T-cell (primary cell): ENCODE data around the gene RHBDL2. TPM values are rescaled to one million over a fixed set of nuclear protein-coding genes. Genes with fewer than 3 reads are reported as not detected.
"Not testable (repeated sequence)": the region's sequence is repeated elsewhere in the genome, so short reads cannot be mapped to it uniquely, and the experiment has no call there.

Source experiments
- ATAC-seq, 4 experiments: fragments of 200-7000 bp in 3 of 4; fragments of 150-1000 bp in 1 of 4; cut with Tn5 transposase; replicated peaks in 1 of 4; 1 replicate in 3 of 4; 2 replicates in 1 of 4; pipeline ENCODE4 v1.10.0; 2021; ENCODE audit warnings: moderate library complexity in 3 of 4, mild to moderate bottlenecking in 2 of 4, moderate number of reproducible peaks in 1 of 4
- CTCF ChIA-PET, 2 donors: fragments of 300-600 bp; sonication (Branson Sonifier 250); formaldehyde crosslinking; loops; one replicate each; lab custom pipeline; 2022; ENCODE audit warnings: antibody characterized with exemption in 2 of 2; lab: Charles Lee
- POLR2A ChIA-PET, 2 donors: fragments of 300-600 bp; sonication (Branson Sonifier 250); formaldehyde crosslinking; loops; one replicate each; lab custom pipeline; 2022; ENCODE audit warnings: antibody characterized with exemption in 2 of 2; lab: Charles Lee
- DNase-seq, 35 experiments: peaks; one replicate each; pipeline versions ENCODE4 v3.0.0 to v3.0.0-alpha.2; 2013 to 2023
- H3K27ac ChIP-seq: one replicate; pipeline ENCODE4 v1.5.1; 2013; ENCODE audit warnings: low read length
- H3K27me3 ChIP-seq, 2 experiments: replicated peaks in 1 of 2; 1 replicate in 1 of 2; 2 replicates in 1 of 2; pipeline versions ENCODE4 v1.6.1 to v1.7.0; 2013; ENCODE audit warnings: low read length in 1 of 2, mixed read lengths in 1 of 2; ENCODE audit not compliant: control insufficient read depth in 2 of 2, insufficient read depth in 2 of 2; ENCODE audit errors: extremely low read depth in 1 of 2
- H3K36me3 ChIP-seq, 2 donors: 1 replicate in 1 of 2; 2 replicates in 1 of 2; pipeline versions ENCODE4 v1.6.1 to v1.7.0; 2013; ENCODE audit warnings: low read length in 1 of 2; ENCODE audit not compliant: control insufficient read depth in 2 of 2, insufficient read depth in 1 of 2; ENCODE audit errors: extremely low read depth in 1 of 2
- H3K4me1 ChIP-seq, 2 experiments: 1 replicate in 1 of 2; 2 replicates in 1 of 2; pipeline versions ENCODE4 v1.6.1 to v1.7.0; 2013; ENCODE audit warnings: low read length in 2 of 2, mixed read lengths in 1 of 2; ENCODE audit not compliant: insufficient read depth in 2 of 2, control insufficient read depth in 1 of 2; ENCODE audit errors: extremely low read depth in 1 of 2
- H3K4me3 ChIP-seq, 2 donors: 1 replicate in 1 of 2; 2 replicates in 1 of 2; pipeline versions ENCODE4 v1.5.1 to v1.7.0; 2013; ENCODE audit warnings: mild to moderate bottlenecking in 2 of 2, low read length in 1 of 2, moderate library complexity in 1 of 2; ENCODE audit not compliant: control insufficient read depth in 1 of 2; ENCODE audit errors: extremely low read depth in 1 of 2
- H3K9me3 ChIP-seq: 2 replicates; pipeline ENCODE4 v1.7.0; 2013
- H3K27ac Mint-ChIP-seq, 2 donors: one replicate each; pipeline ENCODE4 v1.8.0; 2020 to 2021; ENCODE audit warnings: mild to moderate bottlenecking in 2 of 2, mixed read lengths in 2 of 2
- H3K27me3 Mint-ChIP-seq, 2 donors: one replicate each; pipeline ENCODE4 v1.8.0; 2021 to 2022; ENCODE audit warnings: mixed read lengths in 2 of 2
- H3K36me3 Mint-ChIP-seq: one replicate; pipeline ENCODE4 v1.8.0; 2021; ENCODE audit warnings: mixed read lengths
- H3K4me1 Mint-ChIP-seq, 3 donors: one replicate each; pipeline ENCODE4 v1.8.0; 2020 to 2022; ENCODE audit warnings: mixed read lengths in 3 of 3, mild to moderate bottlenecking in 1 of 3
- H3K4me3 Mint-ChIP-seq, 3 donors: one replicate each; pipeline ENCODE4 v1.8.0; 2020 to 2022; ENCODE audit warnings: mild to moderate bottlenecking in 3 of 3, mixed read lengths in 3 of 3, moderate library complexity in 3 of 3
- H3K9me3 Mint-ChIP-seq, 3 donors: one replicate each; pipeline ENCODE4 v1.8.0; 2020 to 2022; ENCODE audit warnings: mixed read lengths in 3 of 3
- WGBS: methylation state at CpG from one replicate; pipeline ENCODE4 v1.1.5; 2013; ENCODE audit warnings: missing lambda C conversion rate; ENCODE audit not compliant: insufficient coverage; 5-methylcytosine and 5-hydroxymethylcytosine counted together
- total RNA-seq, 35 experiments: library from RNA in 6 of 35; stranded (reverse) in 6 of 35; fragments of 120-200 nt in 1 of 35; gene quantifications; one replicate each; pipeline versions ENCODE4 v1.2.1 to v1.2.4 and lab custom pipeline; 2013 to 2026

The RHBDL2 gene
- total RNA-seq (not detected), total RNA-seq (lab: John Stamatoyannopoulos, UW) (0 to 0.07 (median 0) reads per million in 29 experiments)
- not detected for total RNA-seq (2013)

GRCh38 chr1:38941527-38942019, at the start of gene RHBDL2:
TSS of gene RHBDL2 (minus strand) at chr1:38941830. CDS start at chr1:38919212, 22,618 bp downstream.
- DNase-seq (no peak), ATAC-seq (no peak)
- no peaks in the 10 kb centered on the region for H3K36me3 Mint-ChIP-seq
- POLR2A ChIA-PET, result no interaction called here
- no peaks in the 10 kb centered on the region for H3K27me3 Mint-ChIP-seq
- no peaks in the 10 kb centered on the region for H3K9me3 Mint-ChIP-seq
- H3K36me3 ChIP-seq, result no peaks in the 10 kb centered on the region
- WGBS, result 89% methylated on average over 12 of the region's 14 CpGs
- peaks cover 0 to 7% of the 10 kb centered on the region in 2 experiments for H3K27me3 ChIP-seq
- H3K4me3 Mint-ChIP-seq, result no peak within 1 kb of the TSS
- H3K27ac Mint-ChIP-seq, result no peak within 1 kb of the TSS
- peaks cover 0 to 7% (median 3%) of the 10 kb centered on the region in 3 donors for H3K4me1 Mint-ChIP-seq
- H3K9me3 ChIP-seq, result no peaks in the 10 kb centered on the region
- no peak within 1 kb of the TSS for H3K27ac ChIP-seq
- CTCF ChIA-PET, result no interaction called here
- no peak within 1 kb of the TSS for H3K4me3 ChIP-seq
- no peaks in the 10 kb centered on the region for H3K4me1 ChIP-seq

GRCh38 chr1:38990738-38991637, 49.4 kb upstream of the RHBDL2 start, which contains the start of gene AKIRIN1:
TSS of gene AKIRIN1 (plus strand) at chr1:38991276. CDS start at chr1:38991381, 105 bp downstream.
- peak within 1 kb of the TSS; percentile 86 to 90 for H3K4me3 ChIP-seq
- ChIA-PET POLR2A (interaction anchor here in 1 of 2 donors (0.6 to 0.7 kb wide), 5 partner anchors 10 to 419 kb away, joined by 3 to 7 read pairs (median 5); partner anchors contain the start of gene NDUFS5), CTCF (interaction anchor here (0.6 to 1.0 kb wide), 5 partner anchors 10 to 855 kb away, joined by 3 to 4 read pairs (median 3); no protein-coding TSS in a partner anchor)
- H3K36me3 Mint-ChIP-seq, result peaks cover 15% of the 10 kb centered on the region
- WGBS, result under 1% methylated on average over 58 of the region's 76 CpGs
- peaks cover 3 to 7% of the 10 kb centered on the region in 2 donors for H3K36me3 ChIP-seq
- H3K27me3 ChIP-seq, result no peaks in the 10 kb centered on the region
- H3K4me3 Mint-ChIP-seq, result peak within 1 kb of the TSS; percentile 81 to 87 (median 86)
- peaks cover 17 to 40% of the 10 kb centered on the region in 2 experiments for H3K4me1 ChIP-seq
- H3K27ac ChIP-seq, result peak within 1 kb of the TSS; percentile 83
- no peaks in the 10 kb centered on the region for H3K9me3 ChIP-seq
- H3K27ac Mint-ChIP-seq, result peak within 1 kb of the TSS; percentile 87 to 91
- H3K9me3 Mint-ChIP-seq, result no peaks in the 10 kb centered on the region
- peaks cover 0 to 3% of the 10 kb centered on the region in 2 donors for H3K27me3 Mint-ChIP-seq
- peak; percentile 73 to 95 (median 87) for DNase-seq
- H3K4me1 Mint-ChIP-seq, result peaks cover 38 to 50% (median 45%) of the 10 kb centered on the region in 3 donors
- peak; percentile 94 to 97 (median 95) for ATAC-seq

GRCh38 chr1:38990386-38990737, 48.7 kb upstream of the RHBDL2 start:
- ChIA-PET CTCF (interaction anchor here (0.6 to 1.0 kb wide), 5 partner anchors 10 to 855 kb away, joined by 3 to 4 read pairs (median 3); no protein-coding TSS in a partner anchor), POLR2A (interaction anchor here in 1 of 2 donors (0.6 to 0.7 kb wide), 5 partner anchors 10 to 420 kb away, joined by 3 to 7 read pairs (median 5); partner anchors contain the start of gene NDUFS5)
- ATAC-seq (peak in 2 of 4 experiments; percentile 4 to 15), DNase-seq (no peak)
- Histone ChIP-seq H3K4me1 (peaks cover 16 to 34% of the 10 kb centered on the region in 2 experiments), H3K4me3 (peak overlapping the region; percentile 63 to 90), H3K27ac (peak overlapping the region; percentile 83), H3K36me3 (peaks cover 3 to 7% of the 10 kb centered on the region in 2 donors), H3K9me3 (no peaks in the 10 kb centered on the region), H3K27me3 (no peaks in the 10 kb centered on the region)
- Mint-ChIP-seq H3K4me1 (peaks cover 33 to 44% (median 38%) of the 10 kb centered on the region in 3 donors), H3K27ac (peak overlapping the region; percentile 87 to 91), H3K9me3 (no peaks in the 10 kb centered on the region), H3K36me3 (peaks cover 12% of the 10 kb centered on the region), H3K4me3 (peak overlapping the region; percentile 79 to 87 (median 81)), H3K27me3 (peaks cover 0 to 3% of the 10 kb centered on the region in 2 donors)
- 40% methylated on average over 1 of the region's 5 CpGs for WGBS

GRCh38 chr1:38989979-38990378, 48.3 kb upstream of the RHBDL2 start:
- POLR2A ChIA-PET, result interaction anchor here in 1 of 2 donors (0.6 kb wide), 1 partner anchor 274 kb away, joined by 4 read pairs; no protein-coding TSS in a partner anchor
- Histone ChIP-seq H3K27me3 (no peaks in the 10 kb centered on the region), H3K9me3 (no peaks in the 10 kb centered on the region), H3K36me3 (peaks cover 3 to 5% of the 10 kb centered on the region in 2 donors), H3K4me1 (peaks cover 12 to 32% of the 10 kb centered on the region in 2 experiments), H3K4me3 (no peak overlapping the region), H3K27ac (peak overlapping the region; percentile 83)
- no peak for ATAC-seq
- H3K4me1 Mint-ChIP-seq, result peaks cover 29 to 40% (median 34%) of the 10 kb centered on the region in 3 donors
- H3K9me3 Mint-ChIP-seq, result no peaks in the 10 kb centered on the region
- peak overlapping the region; percentile 87 to 91 for H3K27ac Mint-ChIP-seq
- CTCF ChIA-PET, result interaction anchor here in 1 of 2 donors (0.6 to 1.0 kb wide), 2 partner anchors 9 to 1685 kb away, joined by 3 read pairs; no protein-coding TSS in a partner anchor
- peak overlapping the region; percentile 79 to 87 (median 81) for H3K4me3 Mint-ChIP-seq
- peaks cover 9% of the 10 kb centered on the region for H3K36me3 Mint-ChIP-seq
- 60% methylated on average over 2 of the region's 2 CpGs for WGBS
- DNase-seq, result no peak
- H3K27me3 Mint-ChIP-seq, result peaks cover 0 to 3% of the 10 kb centered on the region in 2 donors

GRCh38 chr1:38979380-38979779, 37.8 kb upstream of the RHBDL2 start:
- peaks cover 4 to 21% of the 10 kb centered on the region in 2 experiments for H3K4me1 ChIP-seq
- CTCF ChIA-PET, ATAC-seq, H3K36me3 Mint-ChIP-seq, H3K4me3 Mint-ChIP-seq, H3K27ac ChIP-seq, H3K27me3 Mint-ChIP-seq, H3K27ac Mint-ChIP-seq, H3K36me3 ChIP-seq, H3K27me3 ChIP-seq, H3K4me3 ChIP-seq, H3K9me3 ChIP-seq, DNase-seq, H3K9me3 Mint-ChIP-seq: not testable (repeated sequence)
- peaks cover 6 to 15% (median 11%) of the 10 kb centered on the region in 3 donors for H3K4me1 Mint-ChIP-seq
- no CpG with 5 or more reads among the region's 1 CpG for WGBS
- POLR2A ChIA-PET, result interaction anchor here in 1 of 2 donors (0.7 kb wide), 1 partner anchor 15 kb away, joined by 8 read pairs; no protein-coding TSS in a partner anchor
